H1 (cell line): Measurements from ENCODE around the gene ASCC3. TPM values are rescaled to one million over a fixed set of nuclear protein-coding genes. Genes with fewer than 3 reads are reported as not detected.

Experiments
- SP1 ChIP-seq: IDR thresholded peaks from 2 replicates; pipeline ENCODE4 v1.6.1; 2011; ENCODE audit warnings: low read depth, low read length
- polyA plus RNA-seq, 7 experiments: library from polyadenylated mRNA; depleted of rRNA in 3 of 7; stranded (reverse) in 5 of 7; unstranded in 2 of 7; fragments of >200 nt in 5 of 7; fragments of 200-250 nt in 2 of 7; gene quantifications; 1 replicate in 5 of 7; 2 replicates in 1 of 7; 4 replicates in 1 of 7; pipeline versions ENCODE4 v1.2.1 to v1.2.3, GENCODE V29; 2011 to 2013; ENCODE audit warnings: missing spikeins in 2 of 7, mixed read lengths in 2 of 7
- total RNA-seq: library from RNA; stranded (reverse); fragmentation: NEBNext Ultra II Directional; extraction: Animal tissue kit (Norgen Biotek cat#: 25700); gene quantifications from 2 replicates; pipeline ENCODE4 v1.2.1, GENCODE V29; 2021
- TF ChIP-seq, protein P1 (sequence below): IDR thresholded peaks from 2 replicates; pipeline ENCODE4 v1.6.1; 2012; ENCODE audit warnings: low read length, inconsistent platforms

The ASCC3 gene
- total and polyA plus RNA-seq, 2 of the 8 experiments (the other 6 are each of a cell fraction or from before 2014, with no cell fraction given): 37.5 to 77.8 TPM

DNA sequence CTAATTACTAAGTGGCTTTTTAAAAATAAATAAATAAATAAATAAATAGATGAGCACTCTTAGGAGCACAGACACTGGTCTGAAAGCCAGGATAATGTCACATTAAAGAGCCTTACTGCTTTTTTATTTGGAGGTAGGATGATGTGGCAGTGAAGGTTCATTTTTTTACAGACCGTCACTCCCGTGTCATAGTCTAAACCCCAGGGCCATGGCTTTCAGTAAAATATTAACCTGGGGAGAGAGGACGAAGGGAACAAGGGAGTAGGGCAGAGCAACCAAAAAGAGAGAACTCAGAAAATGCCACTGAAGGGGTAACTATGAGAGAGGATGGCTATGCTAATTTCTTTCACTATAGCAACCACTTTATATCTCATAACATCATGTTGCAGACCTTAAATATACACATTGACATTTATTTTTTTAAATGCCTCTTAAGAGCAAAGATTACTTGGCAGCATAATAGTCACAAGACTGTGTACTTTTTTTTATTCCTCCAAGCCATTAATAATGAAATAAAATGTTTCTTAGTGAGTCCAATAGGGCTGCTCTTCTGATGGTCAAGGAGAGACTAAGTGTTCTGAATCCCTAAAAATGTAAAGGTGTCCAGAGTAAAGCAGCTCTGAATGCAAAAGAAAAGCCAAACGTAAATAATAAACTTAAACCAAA is 315.6 kb downstream of the ASCC3 start (continued):
- TF ChIP-seq, protein P1, sequence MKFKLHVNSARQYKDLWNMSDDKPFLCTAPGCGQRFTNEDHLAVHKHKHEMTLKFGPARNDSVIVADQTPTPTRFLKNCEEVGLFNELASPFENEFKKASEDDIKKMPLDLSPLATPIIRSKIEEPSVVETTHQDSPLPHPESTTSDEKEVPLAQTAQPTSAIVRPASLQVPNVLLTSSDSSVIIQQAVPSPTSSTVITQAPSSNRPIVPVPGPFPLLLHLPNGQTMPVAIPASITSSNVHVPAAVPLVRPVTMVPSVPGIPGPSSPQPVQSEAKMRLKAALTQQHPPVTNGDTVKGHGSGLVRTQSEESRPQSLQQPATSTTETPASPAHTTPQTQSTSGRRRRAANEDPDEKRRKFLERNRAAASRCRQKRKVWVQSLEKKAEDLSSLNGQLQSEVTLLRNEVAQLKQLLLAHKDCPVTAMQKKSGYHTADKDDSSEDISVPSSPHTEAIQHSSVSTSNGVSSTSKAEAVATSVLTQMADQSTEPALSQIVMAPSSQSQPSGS: no peak
- no peak for TF ChIP-seq SP1
